Kidney (tissue), 14 donors: ENCODE measurements around the gene NRP1. TPM values are rescaled to one million over a fixed set of nuclear protein-coding genes. Genes with fewer than 3 reads are reported as not detected.

ENCODE experiments used
- DNase-seq, 5 donors: peaks; one replicate each; pipeline ENCODE4 v3.0.0-alpha.2; 2013 to 2020
- FAIRE-seq: peaks from 2 replicates; lab custom pipeline; 2012; peaks lifted over from hg19 to GRCh38; lab: Jason Lieb, UNC
- H3K27ac ChIP-seq, 2 donors: one replicate each; pipeline ENCODE4 v1.7.0; 2013; ENCODE audit warnings: low read depth in 2 of 2, low read length in 2 of 2, inconsistent platforms in 1 of 2
- H3K27me3 ChIP-seq: one replicate; pipeline ENCODE4 v1.7.1; 2013; ENCODE audit warnings: low read length, inconsistent platforms; ENCODE audit not compliant: control insufficient read depth, insufficient read depth
- H3K36me3 ChIP-seq, 3 donors: one replicate each; pipeline versions ENCODE4 v1.7.0 to v1.7.1; 2013; ENCODE audit warnings: low read length in 3 of 3, control low read depth in 1 of 3, inconsistent platforms in 1 of 3; ENCODE audit not compliant: insufficient read depth in 3 of 3, control insufficient read depth in 2 of 3
- H3K4me1 ChIP-seq, 3 donors: one replicate each; pipeline versions ENCODE4 v1.7.0 to v1.7.1; 2013; ENCODE audit warnings: low read length in 3 of 3, inconsistent platforms in 1 of 3, low read depth in 1 of 3; ENCODE audit not compliant: control insufficient read depth in 2 of 3, insufficient read depth in 2 of 3
- H3K4me3 ChIP-seq, 3 donors: one replicate each; pipeline versions ENCODE4 v1.7.0 to v1.8.1; 2013; ENCODE audit warnings: low read length in 3 of 3, control low read depth in 1 of 3, inconsistent platforms in 1 of 3
- H3K9ac ChIP-seq, 3 donors: one replicate each; pipeline versions ENCODE4 v1.7.0 to v1.7.1; 2013; ENCODE audit warnings: low read length in 3 of 3, control low read depth in 1 of 3, inconsistent platforms in 1 of 3
- H3K9me3 ChIP-seq, 3 donors: one replicate each; pipeline versions ENCODE4 v1.7.0 to v1.7.1; 2013; ENCODE audit warnings: low read length in 3 of 3, control low read depth in 1 of 3, inconsistent platforms in 1 of 3; ENCODE audit not compliant: control insufficient read depth in 2 of 3, insufficient read depth in 1 of 3
- CTCF ChIP-seq: IDR thresholded peaks from 3 replicates; pipeline ENCODE4 v1.5.1; 2012; ENCODE audit warnings: mild to moderate bottlenecking, moderate library complexity, borderline replicate concordance; ENCODE audit not compliant: insufficient read depth; ENCODE audit errors: extremely low read depth
- intact Hi-C: fragments of 100-400 bp; cut with DNase I; formaldehyde crosslinking; loops from one replicate; pipeline ENCODE4 v1.11.1; 2022
- polyA plus RNA-seq: library from polyadenylated mRNA; stranded (reverse); fragments of 350-450 nt; fragmentation: Illumina TruSeq; extraction: RNeasy Lipid Tissue Mini Kit (QIAGEN cat#74804); gene quantifications from one replicate; pipeline ENCODE4 v1.2.3, GENCODE V29; 2014; ENCODE audit warnings: low read depth, low replicate concordance; ENCODE audit not compliant: insufficient read depth
- total RNA-seq: library from RNA; stranded (reverse); fragmentation: NEBNext Ultra II Directional; extraction: Animal tissue kit (Norgen Biotek cat#: 25700); gene quantifications from one replicate; pipeline ENCODE4 v1.2.1, GENCODE V29; 2021
- donor health status: control.
- donor health status: control.
- donor health status: control.
- donor health status: control.
- donor health status: control.
- donor health status: DM: yes; HTN: yes; CAD: no.
- donor health status: Normal renal cell carcinoma (clear cell type).

The NRP1 gene
- total and polyA plus RNA-seq, 2 donors from 2014 or later: 40.5 to 243 TPM

GRCh38 chr10:33214174-33214573 is 120.3 kb downstream of the NRP1 start:
- peaks cover 0 to 2% (median 0%) of the 10 kb centered on the region in 3 donors for H3K4me1 ChIP-seq
- H3K27ac ChIP-seq: peak overlapping the region in 1 of 2 donors; percentile 20
- no peaks in the 10 kb centered on the region for H3K27me3 ChIP-seq
- intact Hi-C loops: no loop called here
- H3K9me3 ChIP-seq: no peaks in the 10 kb centered on the region
- TF ChIP-seq CTCF: no peak
- H3K36me3 ChIP-seq: peaks cover 9 to 50% (median 24%) of the 10 kb centered on the region in 3 donors
- DNase-seq (no peak), FAIRE-seq (no peak)
- no peak overlapping the region for H3K4me3 ChIP-seq
- H3K9ac ChIP-seq: no peak overlapping the region

- Histone ChIP-seq H3K27ac (peak overlapping the region in 1 of 2 donors; percentile 34), H3K36me3 (peaks cover 7 to 49% (median 27%) of the 10 kb centered on the region in 3 donors)
- FAIRE-seq: no peak
These were observed 122.3 kb downstream of the NRP1 start for GRCh38 chr10:33212061-33212748.

GRCh38 chr10:33211106-33211878 is 123.2 kb downstream of the NRP1 start:
- Histone ChIP-seq H3K27ac (peak overlapping the region in 1 of 2 donors; percentile 38), H3K4me3 (no peak overlapping the region), H3K4me1 (peaks cover 0 to 2% (median 0%) of the 10 kb centered on the region in 3 donors), H3K9ac (no peak overlapping the region), H3K27me3 (no peaks in the 10 kb centered on the region), H3K36me3 (peaks cover 7 to 52% (median 33%) of the 10 kb centered on the region in 3 donors), H3K9me3 (no peaks in the 10 kb centered on the region)
- intact Hi-C loops: no loop called here
- TF ChIP-seq CTCF: no peak
- DNase-seq (peak in 3 of 5 donors; percentile 36 to 79 (median 41)), FAIRE-seq (no peak)

More at GRCh38 chr10:33212061-33212748, 122.3 kb downstream of the NRP1 start:
- H3K9me3 ChIP-seq: no peaks in the 10 kb centered on the region
- TF ChIP-seq CTCF: no peak
- H3K4me1 ChIP-seq: peaks cover 0 to 2% (median 0%) of the 10 kb centered on the region in 3 donors
- intact Hi-C loops: no loop called here
- no peak overlapping the region for H3K9ac ChIP-seq
- peak in 1 of 5 donors; percentile 8 for DNase-seq
- H3K4me3 ChIP-seq: no peak overlapping the region
- H3K27me3 ChIP-seq: no peaks in the 10 kb centered on the region
